Mammary epithelial cell (primary cell): ENCODE results near the gene SHH.

Source experiments
- CTCF ChIP-seq, 2 donors: IDR thresholded peaks in 1 of 2; conservative IDR thresholded peaks in 1 of 2; 2 replicates each; pipeline ENCODE4 v1.5.1; 2011 to 2012; ENCODE audit warnings: inconsistent platforms in 2 of 2, low read length in 2 of 2, mild to moderate bottlenecking in 2 of 2, control low read depth in 1 of 2, low read depth in 1 of 2; ENCODE audit not compliant: insufficient read depth in 1 of 2; ENCODE audit errors: extremely low read depth in 1 of 2
- EZH2 ChIP-seq: IDR thresholded peaks from 2 replicates; pipeline ENCODE4 v1.6.1; 2012; ENCODE audit warnings: low read length, inconsistent platforms, borderline replicate concordance

- no peak for TF ChIP-seq CTCF (conservative IDR thresholded peaks at IDR 0.05 in 1 of 2, IDR thresholded peaks at IDR 0.05 in 1 of 2; ENCODE audit: extremely low read depth in 1 of 2, insufficient read depth in 1 of 2, low read depth in 1 of 2, low read length in 2 of 2)
- TF ChIP-seq EZH2 = peak; percentile 17
Measured at GRCh38 chr7:155808549-155809331, 3.5 kb downstream of the SHH start.
